ENCODE data around the gene HLA-A. TPM values are rescaled to one million over a fixed set of nuclear protein-coding genes. Genes with fewer than 3 reads are reported as not detected.
A peak's percentile ranks its signal among the peaks of the same experiment; 100 is the strongest.

The HLA-A gene
- total and polyA plus RNA-seq, 7 experiments from 2014 or later = 1,540 to 3,318 (median 1,985) TPM

- CTCF ChIA-PET = interaction anchor here (0.6 to 1.1 kb wide), 5 partner anchors 10 to 225 kb away, joined by 3 to 4 read pairs (median 3); no protein-coding TSS in a partner anchor
- Mint-ChIP-seq H3K4me1 (peaks cover 38 to 46% (median 42%) of the 10 kb centered on the region in 7 donors), H3K27ac (peak overlapping the region in 3 of 9 donors; percentile 8 to 53 (median 20)), H3K36me3 (peaks cover 0 to 14% (median 0%) of the 10 kb centered on the region in 5 donors), H3K4me3 (peak overlapping the region; percentile 64 to 96 (median 92)), H3K9me3 (peaks cover 0 to 2% (median 0%) of the 10 kb centered on the region in 11 donors), H3K27me3 (peaks cover 36 to 67% (median 53%) of the 10 kb centered on the region in 5 donors)
- Histone ChIP-seq H3K4me3 (ENCODE audit: low read length) (no peak overlapping the region), H3K36me3 (ENCODE audit: control insufficient read depth in 2 of 3, insufficient read depth in 3 of 3, low read length in 3 of 3) (no peaks in the 10 kb centered on the region), H3K9me3 (ENCODE audit: control insufficient read depth in 2 of 3, low read length in 3 of 3) (no peaks in the 10 kb centered on the region), H3K27me3 (ENCODE audit: control insufficient read depth in 2 of 2, insufficient read depth in 2 of 2, low read length in 2 of 2) (peaks cover 6 to 12% of the 10 kb centered on the region in 2 donors), H3K4me1 (ENCODE audit: control insufficient read depth in 2 of 2, insufficient read depth in 2 of 2, low read length in 2 of 2) (peaks cover 15 to 21% of the 10 kb centered on the region in 2 donors), H3K27ac (ENCODE audit: low read depth, low read length) (no peak overlapping the region)
- ATAC-seq (no peak), DNase-seq (no peak)
- POLR2A ChIA-PET = interaction anchor here (0.8 to 3.2 kb wide), 7 partner anchors 9 to 48 kb away, joined by 3 to 28 read pairs (median 4); partner anchors contain the start of gene HLA-A
- intact Hi-C loops (cut with micrococcal nuclease) = loop anchor here (5.0 kb wide), 1 partner anchor 33 kb away; the partner anchor contains the start of gene HLA-A (in 2 of the 2)
Measured at GRCh38 chr6:29974901-29975560, 32.7 kb downstream of the HLA-A start.

GRCh38 chr6:29975561-29975907, 33.2 kb downstream of the HLA-A start:
- DNase-seq (no peak), ATAC-seq (no peak)
- POLR2A ChIA-PET = interaction anchor here (0.6 to 3.2 kb wide), 8 partner anchors 10 to 234 kb away, joined by 3 to 28 read pairs (median 4); partner anchors contain the start of gene HLA-A
- peak overlapping the region in 1 of 9 donors; percentile 24 for H3K27ac Mint-ChIP-seq
- CTCF ChIA-PET = interaction anchor here (0.6 to 1.1 kb wide), 5 partner anchors 11 to 226 kb away, joined by 3 to 4 read pairs (median 3); no protein-coding TSS in a partner anchor
- H3K27ac ChIP-seq (ENCODE audit: low read depth, low read length) = no peak overlapping the region
- H3K9me3 Mint-ChIP-seq = peaks cover 0 to 2% (median 0%) of the 10 kb centered on the region in 11 donors
- H3K4me3 ChIP-seq (ENCODE audit: low read length) = no peak overlapping the region
- no peaks in the 10 kb centered on the region for H3K9me3 ChIP-seq (ENCODE audit: control insufficient read depth in 2 of 3, low read length in 3 of 3)
- H3K27me3 Mint-ChIP-seq = peaks cover 36 to 67% (median 53%) of the 10 kb centered on the region in 5 donors
- peaks cover 6 to 12% of the 10 kb centered on the region in 2 donors for H3K27me3 ChIP-seq (ENCODE audit: control insufficient read depth in 2 of 2, insufficient read depth in 2 of 2, low read length in 2 of 2)
- intact Hi-C loops (cut with micrococcal nuclease) = loop anchor here (5.0 kb wide), 1 partner anchor 33 kb away; the partner anchor contains the start of gene HLA-A (in 2 of the 2)
- peak overlapping the region; percentile 87 to 96 (median 92) for H3K4me3 Mint-ChIP-seq
- H3K36me3 Mint-ChIP-seq = peaks cover 0 to 14% (median 0%) of the 10 kb centered on the region in 5 donors
- H3K4me1 ChIP-seq (ENCODE audit: control insufficient read depth in 2 of 2, insufficient read depth in 2 of 2, low read length in 2 of 2) = peaks cover 15 to 21% of the 10 kb centered on the region in 2 donors
- no peaks in the 10 kb centered on the region for H3K36me3 ChIP-seq (ENCODE audit: control insufficient read depth in 2 of 3, insufficient read depth in 3 of 3, low read length in 3 of 3)
- peaks cover 38 to 46% (median 42%) of the 10 kb centered on the region in 7 donors for H3K4me1 Mint-ChIP-seq

GRCh38 chr6:29976253-29976587, 33.9 kb downstream of the HLA-A start:
- DNase-seq = no peak
- Mint-ChIP-seq H3K9me3 (peaks cover 0 to 2% (median 0%) of the 10 kb centered on the region in 11 donors), H3K27ac (peak overlapping the region in 2 of 9 donors; percentile 44 to 51), H3K36me3 (peaks cover 0 to 14% (median 0%) of the 10 kb centered on the region in 5 donors), H3K27me3 (peaks cover 36 to 71% (median 53%) of the 10 kb centered on the region in 5 donors), H3K4me3 (peak overlapping the region; percentile 87 to 96 (median 92)), H3K4me1 (peaks cover 38 to 46% (median 42%) of the 10 kb centered on the region in 7 donors)
- Histone ChIP-seq H3K27me3 (ENCODE audit: control insufficient read depth in 2 of 2, insufficient read depth in 2 of 2, low read length in 2 of 2) (peaks cover 6 to 12% of the 10 kb centered on the region in 2 donors), H3K27ac (ENCODE audit: low read depth, low read length) (no peak overlapping the region), H3K4me3 (ENCODE audit: low read length) (peak overlapping the region; percentile 60), H3K4me1 (ENCODE audit: control insufficient read depth in 2 of 2, insufficient read depth in 2 of 2, low read length in 2 of 2) (peaks cover 15 to 21% of the 10 kb centered on the region in 2 donors), H3K9me3 (ENCODE audit: control insufficient read depth in 2 of 3, low read length in 3 of 3) (no peaks in the 10 kb centered on the region), H3K36me3 (ENCODE audit: control insufficient read depth in 2 of 3, insufficient read depth in 3 of 3, low read length in 3 of 3) (no peaks in the 10 kb centered on the region)
- no peak for ATAC-seq
- CTCF ChIA-PET = interaction anchor here (0.6 to 0.7 kb wide), 2 partner anchors 10 to 127 kb away, joined by 3 to 4 read pairs; no protein-coding TSS in a partner anchor
- intact Hi-C loops (cut with micrococcal nuclease) = loop anchor here (1.0 to 5.0 kb wide), 6 partner anchors 10 to 155 kb away; partner anchors contain the start of gene HLA-A (in 2 of the 2)
- POLR2A ChIA-PET = interaction anchor here (0.6 to 3.2 kb wide), 8 partner anchors 11 to 233 kb away, joined by 3 to 28 read pairs (median 6); partner anchors contain the start of gene HLA-A

- peaks cover 0 to 14% (median 0%) of the 10 kb centered on the region in 5 donors for H3K36me3 Mint-ChIP-seq
- ATAC-seq (peak; percentile 87), DNase-seq (peak in 8 of 9 donors; percentile 27 to 60 (median 42))
- POLR2A ChIA-PET = interaction anchor here (0.8 to 3.2 kb wide), 9 partner anchors 8 to 86 kb away, joined by 3 to 28 read pairs (median 4); no protein-coding TSS in a partner anchor
- Histone ChIP-seq H3K27ac (ENCODE audit: low read depth, low read length) (no peak overlapping the region), H3K27me3 (ENCODE audit: control insufficient read depth in 2 of 2, insufficient read depth in 2 of 2, low read length in 2 of 2) (peaks cover 6 to 12% of the 10 kb centered on the region in 2 donors), H3K9me3 (ENCODE audit: control insufficient read depth in 2 of 3, low read length in 3 of 3) (no peaks in the 10 kb centered on the region), H3K36me3 (ENCODE audit: control insufficient read depth in 2 of 3, insufficient read depth in 3 of 3, low read length in 3 of 3) (no peaks in the 10 kb centered on the region), H3K4me3 (ENCODE audit: low read length) (peak overlapping the region; percentile 60), H3K4me1 (ENCODE audit: control insufficient read depth in 2 of 2, insufficient read depth in 2 of 2, low read length in 2 of 2) (peaks cover 15 to 21% of the 10 kb centered on the region in 2 donors)
- CTCF ChIA-PET = interaction anchor here (0.7 to 1.1 kb wide), 3 partner anchors 9 to 235 kb away, joined by 3 to 4 read pairs (median 4); no protein-coding TSS in a partner anchor
- H3K4me1 Mint-ChIP-seq = peaks cover 38 to 46% (median 42%) of the 10 kb centered on the region in 7 donors
- peak overlapping the region in 4 of 9 donors; percentile 0 to 51 (median 26) for H3K27ac Mint-ChIP-seq
- peak overlapping the region; percentile 87 to 96 (median 92) for H3K4me3 Mint-ChIP-seq
- H3K9me3 Mint-ChIP-seq = peaks cover 0 to 2% (median 0%) of the 10 kb centered on the region in 11 donors
- peaks cover 36 to 74% (median 53%) of the 10 kb centered on the region in 5 donors for H3K27me3 Mint-ChIP-seq
- intact Hi-C loops (cut with micrococcal nuclease) = loop anchor here (1.0 to 5.0 kb wide), 6 partner anchors 11 to 154 kb away; partner anchors contain the start of gene HLA-A (in 2 of the 2)
Measured at GRCh38 chr6:29976588-29977424, 34.5 kb downstream of the HLA-A start.

GRCh38 chr6:29977425-29977727, 35.0 kb downstream of the HLA-A start:
- Mint-ChIP-seq H3K27me3 (peaks cover 36 to 74% (median 52%) of the 10 kb centered on the region in 5 donors), H3K4me1 (peaks cover 33 to 42% (median 37%) of the 10 kb centered on the region in 7 donors), H3K9me3 (peaks cover 0 to 2% (median 0%) of the 10 kb centered on the region in 11 donors), H3K36me3 (peaks cover 0 to 13% (median 0%) of the 10 kb centered on the region in 5 donors), H3K4me3 (peak overlapping the region; percentile 87 to 96 (median 92)), H3K27ac (peak overlapping the region in 2 of 9 donors; percentile 0 to 7)
- H3K27me3 ChIP-seq (ENCODE audit: control insufficient read depth in 2 of 2, insufficient read depth in 2 of 2, low read length in 2 of 2) = peaks cover 6 to 12% of the 10 kb centered on the region in 2 donors
- no peak overlapping the region for H3K27ac ChIP-seq (ENCODE audit: low read depth, low read length)
- peaks cover 15 to 21% of the 10 kb centered on the region in 2 donors for H3K4me1 ChIP-seq (ENCODE audit: control insufficient read depth in 2 of 2, insufficient read depth in 2 of 2, low read length in 2 of 2)
- H3K9me3 ChIP-seq (ENCODE audit: control insufficient read depth in 2 of 3, low read length in 3 of 3) = no peaks in the 10 kb centered on the region
- H3K36me3 ChIP-seq (ENCODE audit: control insufficient read depth in 2 of 3, insufficient read depth in 3 of 3, low read length in 3 of 3) = no peaks in the 10 kb centered on the region
- ATAC-seq (no peak), DNase-seq (no peak)
- POLR2A ChIA-PET = interaction anchor here (0.8 to 3.2 kb wide), 6 partner anchors 8 to 87 kb away, joined by 3 to 13 read pairs (median 4); no protein-coding TSS in a partner anchor
- CTCF ChIA-PET = interaction anchor here (0.7 to 1.2 kb wide), 4 partner anchors 8 to 236 kb away, joined by 3 to 4 read pairs (median 4); no protein-coding TSS in a partner anchor
- peak overlapping the region; percentile 60 for H3K4me3 ChIP-seq (ENCODE audit: low read length)
- intact Hi-C loops (cut with micrococcal nuclease) = loop anchor here (2.0 to 5.0 kb wide), 3 partner anchors 35 to 153 kb away; partner anchors contain the start of gene HLA-A (in 2 of the 2)
